Liver (tissue), 3 donors: ENCODE data around the gene PSMB10.

Source experiments
- ATF3 ChIP-seq: IDR thresholded peaks from 2 replicates; pipeline ENCODE4 v1.6.1; 2016; ENCODE audit warnings: antibody characterized with exemption
- EGR1 ChIP-seq, 2 donors: IDR thresholded peaks; 2 replicates each; pipeline ENCODE4 v1.6.1; 2016 to 2018; ENCODE audit warnings: antibody characterized with exemption in 2 of 2, low read depth in 2 of 2
- FOXA1 ChIP-seq: IDR thresholded peaks from 2 replicates; pipeline ENCODE4 v1.6.1; 2016; ENCODE audit warnings: antibody characterized with exemption
- GABPA ChIP-seq, 2 donors: IDR thresholded peaks in 1 of 2; conservative IDR thresholded peaks in 1 of 2; 2 replicates each; pipeline ENCODE4 v1.6.1; 2016; ENCODE audit warnings: antibody characterized with exemption in 2 of 2, mild to moderate bottlenecking in 1 of 2, moderate library complexity in 1 of 2
- JUND ChIP-seq, 2 donors: IDR thresholded peaks; 2 replicates each; pipeline ENCODE4 v1.6.1; 2016; ENCODE audit warnings: antibody characterized with exemption in 2 of 2
- MAX ChIP-seq: IDR thresholded peaks from 2 replicates; pipeline ENCODE4 v1.6.1; 2016; ENCODE audit warnings: antibody characterized with exemption
- RAD21 ChIP-seq, 2 donors: IDR thresholded peaks; 2 replicates each; pipeline ENCODE4 v1.6.1; 2016; ENCODE audit warnings: antibody characterized with exemption in 2 of 2, mild to moderate bottlenecking in 2 of 2
- SP1 ChIP-seq: IDR thresholded peaks from 2 replicates; pipeline ENCODE4 v1.6.1; 2018; ENCODE audit warnings: antibody characterized with exemption, mild to moderate bottlenecking
- YY1 ChIP-seq: IDR thresholded peaks from 2 replicates; pipeline ENCODE4 v1.6.1; 2016; ENCODE audit warnings: antibody characterized with exemption, mild to moderate bottlenecking
- ZBTB33 ChIP-seq: IDR thresholded peaks from 2 replicates; pipeline ENCODE4 v1.6.1; 2016; ENCODE audit warnings: antibody characterized with exemption
- TF ChIP-seq, protein P1 (sequence below): fragments of 150-350 bp; IDR thresholded peaks from 2 replicates; pipeline ENCODE4 v1.5.1; 2017; ENCODE audit warnings: improper control_type of control experiment, low read depth, low read length; ENCODE audit not compliant: missing input control
- TF ChIP-seq, protein P2 (sequence below): IDR thresholded peaks from 2 replicates; pipeline ENCODE4 v1.6.1; 2016; ENCODE audit warnings: antibody characterized with exemption, mild to moderate bottlenecking
- donor health status: healthy.
- donor health status: healthy.

- TF ChIP-seq GABPA (IDR thresholded peaks at IDR 0.05 in 1 of 2, conservative IDR thresholded peaks at IDR 0.05 in 1 of 2) = no peak
- no peak for TF ChIP-seq FOXA1
- TF ChIP-seq, protein P1, sequence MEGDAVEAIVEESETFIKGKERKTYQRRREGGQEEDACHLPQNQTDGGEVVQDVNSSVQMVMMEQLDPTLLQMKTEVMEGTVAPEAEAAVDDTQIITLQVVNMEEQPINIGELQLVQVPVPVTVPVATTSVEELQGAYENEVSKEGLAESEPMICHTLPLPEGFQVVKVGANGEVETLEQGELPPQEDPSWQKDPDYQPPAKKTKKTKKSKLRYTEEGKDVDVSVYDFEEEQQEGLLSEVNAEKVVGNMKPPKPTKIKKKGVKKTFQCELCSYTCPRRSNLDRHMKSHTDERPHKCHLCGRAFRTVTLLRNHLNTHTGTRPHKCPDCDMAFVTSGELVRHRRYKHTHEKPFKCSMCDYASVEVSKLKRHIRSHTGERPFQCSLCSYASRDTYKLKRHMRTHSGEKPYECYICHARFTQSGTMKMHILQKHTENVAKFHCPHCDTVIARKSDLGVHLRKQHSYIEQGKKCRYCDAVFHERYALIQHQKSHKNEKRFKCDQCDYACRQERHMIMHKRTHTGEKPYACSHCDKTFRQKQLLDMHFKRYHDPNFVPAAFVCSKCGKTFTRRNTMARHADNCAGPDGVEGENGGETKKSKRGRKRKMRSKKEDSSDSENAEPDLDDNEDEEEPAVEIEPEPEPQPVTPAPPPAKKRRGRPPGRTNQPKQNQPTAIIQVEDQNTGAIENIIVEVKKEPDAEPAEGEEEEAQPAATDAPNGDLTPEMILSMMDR = no peak
- no peak for TF ChIP-seq ATF3
- TF ChIP-seq JUND (IDR thresholded peaks at IDR 0.05) = no peak
- TF ChIP-seq RAD21 (IDR thresholded peaks at IDR 0.05) = no peak
- TF ChIP-seq EGR1 (IDR thresholded peaks at IDR 0.05; ENCODE audit: low read depth in 2 of 2) = no peak
- no peak for TF ChIP-seq YY1
- TF ChIP-seq SP1 = no peak
- TF ChIP-seq, protein P2, sequence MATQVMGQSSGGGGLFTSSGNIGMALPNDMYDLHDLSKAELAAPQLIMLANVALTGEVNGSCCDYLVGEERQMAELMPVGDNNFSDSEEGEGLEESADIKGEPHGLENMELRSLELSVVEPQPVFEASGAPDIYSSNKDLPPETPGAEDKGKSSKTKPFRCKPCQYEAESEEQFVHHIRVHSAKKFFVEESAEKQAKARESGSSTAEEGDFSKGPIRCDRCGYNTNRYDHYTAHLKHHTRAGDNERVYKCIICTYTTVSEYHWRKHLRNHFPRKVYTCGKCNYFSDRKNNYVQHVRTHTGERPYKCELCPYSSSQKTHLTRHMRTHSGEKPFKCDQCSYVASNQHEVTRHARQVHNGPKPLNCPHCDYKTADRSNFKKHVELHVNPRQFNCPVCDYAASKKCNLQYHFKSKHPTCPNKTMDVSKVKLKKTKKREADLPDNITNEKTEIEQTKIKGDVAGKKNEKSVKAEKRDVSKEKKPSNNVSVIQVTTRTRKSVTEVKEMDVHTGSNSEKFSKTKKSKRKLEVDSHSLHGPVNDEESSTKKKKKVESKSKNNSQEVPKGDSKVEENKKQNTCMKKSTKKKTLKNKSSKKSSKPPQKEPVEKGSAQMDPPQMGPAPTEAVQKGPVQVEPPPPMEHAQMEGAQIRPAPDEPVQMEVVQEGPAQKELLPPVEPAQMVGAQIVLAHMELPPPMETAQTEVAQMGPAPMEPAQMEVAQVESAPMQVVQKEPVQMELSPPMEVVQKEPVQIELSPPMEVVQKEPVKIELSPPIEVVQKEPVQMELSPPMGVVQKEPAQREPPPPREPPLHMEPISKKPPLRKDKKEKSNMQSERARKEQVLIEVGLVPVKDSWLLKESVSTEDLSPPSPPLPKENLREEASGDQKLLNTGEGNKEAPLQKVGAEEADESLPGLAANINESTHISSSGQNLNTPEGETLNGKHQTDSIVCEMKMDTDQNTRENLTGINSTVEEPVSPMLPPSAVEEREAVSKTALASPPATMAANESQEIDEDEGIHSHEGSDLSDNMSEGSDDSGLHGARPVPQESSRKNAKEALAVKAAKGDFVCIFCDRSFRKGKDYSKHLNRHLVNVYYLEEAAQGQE = no peak
- no peak for TF ChIP-seq MAX
- no peak for TF ChIP-seq ZBTB33
Measured at GRCh38 chr16:67951485-67951884, 14.8 kb upstream of the PSMB10 start.
